HepG2 (cell line): Measurements from ENCODE around the gene TAS2R7. TPM values are rescaled to one million over a fixed set of nuclear protein-coding genes. Genes with fewer than 3 reads are reported as not detected.

Experiments
- ATAC-seq: fragments of 200-7000 bp; cut with Tn5 transposase; 3 replicates; pipeline ENCODE4 v1.9.1; 2020; ENCODE audit warnings: mild to moderate bottlenecking, moderate library complexity
- BruUV-seq: library from RNA; stranded (reverse); fragments of 400-500 nt; replicated peaks from 2 replicates; lab custom pipeline; 2021; lab: Mats Ljungman, UMichigan
- CTCF ChIA-PET: fragments of 300-600 bp; formaldehyde crosslinking; extraction: SDS; loops from one replicate; lab custom pipeline; 2021; ENCODE audit warnings: low total read pairs, inconsistent platforms, low intra/inter-chr PET ratio; lab: Yijun Ruan, JAX
- POLR2A ChIA-PET: fragments of 350-600 bp; sonication (Branson Sonifier 250); formaldehyde crosslinking; loops from one replicate; lab custom pipeline; 2020; ENCODE audit warnings: antibody characterized with exemption, inconsistent platforms; lab: Yijun Ruan, JAX
- DNase-seq: peaks from one replicate; pipeline ENCODE4 v3.0.0-alpha.2; 2015; ENCODE audit warnings: low spot score
- FAIRE-seq: peaks from 3 replicates; lab custom pipeline; 2011; peaks lifted over from hg19 to GRCh38; lab: Jason Lieb, UNC
- H2AFZ ChIP-seq: one replicate; pipeline ENCODE4 v1.6.1; 2011; ENCODE audit warnings: low read length, inconsistent platforms
- H3K27ac ChIP-seq: fragments of 300-600 bp; 3 replicates; pipeline ENCODE4 v1.8.0; 2011; ENCODE audit warnings: mixed run types, mild to moderate bottlenecking, mixed read lengths, low read length, inconsistent platforms; ENCODE audit not compliant: insufficient read depth; ENCODE audit errors: extremely low read length
- H3K27me3 ChIP-seq, 2 experiments: fragments of 200-600 bp in 1 of 2; 2 replicates in 1 of 2; 3 replicates in 1 of 2; pipeline versions ENCODE4 v1.6.0 to v1.8.0; 2011; ENCODE audit warnings: low read length in 2 of 2, mild to moderate bottlenecking in 2 of 2, moderate library complexity in 2 of 2, inconsistent platforms in 1 of 2; ENCODE audit not compliant: insufficient read depth in 2 of 2, control insufficient read depth in 1 of 2
- H3K36me3 ChIP-seq, 2 experiments: fragments of 200-600 bp in 1 of 2; replicated peaks in 1 of 2; 2 replicates in 1 of 2; 3 replicates in 1 of 2; pipeline versions ENCODE4 v1.5.1 to v1.8.0; 2011; ENCODE audit warnings: low read length in 2 of 2, inconsistent platforms in 1 of 2; ENCODE audit not compliant: insufficient read depth in 2 of 2, control insufficient read depth in 1 of 2
- H3K4me1 ChIP-seq: 2 replicates; pipeline ENCODE4 v1.5.1; 2012; ENCODE audit warnings: low read length, inconsistent platforms; ENCODE audit not compliant: insufficient read depth
- H3K4me2 ChIP-seq: 2 replicates; pipeline ENCODE4 v1.6.0; 2011; ENCODE audit warnings: low read depth, low read length, inconsistent platforms
- H3K4me3 ChIP-seq, 3 experiments: fragments of 200-600 bp in 1 of 3; sonication (generic), shearing (Covaris generic) in 1 of 3; replicated peaks in 1 of 3; 2 replicates each; pipeline ENCODE4 v1.5.1; 2011 to 2016; ENCODE audit warnings: low read length in 3 of 3, inconsistent platforms in 2 of 3, low read depth in 2 of 3, mild to moderate bottlenecking in 2 of 3, control low read depth in 1 of 3, mixed read lengths in 1 of 3; ENCODE audit not compliant: insufficient read depth in 1 of 3
- H3K79me2 ChIP-seq: one replicate; pipeline ENCODE4 v1.6.1; 2011; ENCODE audit warnings: low read length, inconsistent platforms; ENCODE audit not compliant: insufficient read depth
- H3K9ac ChIP-seq: 2 replicates; pipeline ENCODE4 v1.6.0; 2011; ENCODE audit warnings: mild to moderate bottlenecking, low read depth, low read length, inconsistent platforms; ENCODE audit not compliant: insufficient read depth
- H3K9me3 ChIP-seq: 2 replicates; pipeline ENCODE4 v1.5.1; 2012; ENCODE audit warnings: mild to moderate bottlenecking, low read length
- H4K20me1 ChIP-seq: 2 replicates; pipeline ENCODE4 v1.6.0; 2011; ENCODE audit warnings: inconsistent platforms, mild to moderate bottlenecking, low read length, moderate library complexity; ENCODE audit not compliant: insufficient read depth
- DMAP1 ChIP-seq: IDR thresholded peaks from 2 replicates; pipeline ENCODE4 v1.6.1; 2016
- KDM2A ChIP-seq: sonication (generic); formaldehyde crosslinking; IDR thresholded peaks from 2 replicates; pipeline ENCODE4 v1.4.0; 2020; ENCODE audit warnings: low read depth, missing genetic modification reagents, borderline replicate concordance
- KDM5A ChIP-seq: fragments of 200-600 bp; sonication (generic); IDR thresholded peaks from 2 replicates; pipeline ENCODE4 v1.7.0; 2018; ENCODE audit warnings: antibody characterized with exemption, mild to moderate bottlenecking, low read length, borderline replicate concordance
- MIER3 ChIP-seq: IDR thresholded peaks from 2 replicates; pipeline ENCODE4 v1.6.1; 2016; ENCODE audit warnings: missing compliant biosample characterization, borderline replicate concordance
- NCOA5 ChIP-seq: sonication (generic); formaldehyde crosslinking; IDR thresholded peaks from 2 replicates; pipeline ENCODE4 v1.4.0; 2020; ENCODE audit warnings: missing genetic modification reagents
- PHF21A ChIP-seq: sonication (generic); formaldehyde crosslinking; IDR thresholded peaks from 2 replicates; pipeline ENCODE4 v1.5.0; 2020; ENCODE audit warnings: mild to moderate bottlenecking, missing genetic modification reagents
- SATB2 ChIP-seq: sonication (generic); formaldehyde crosslinking; IDR thresholded peaks from 2 replicates; pipeline ENCODE4 v1.5.0; 2020; ENCODE audit warnings: missing genetic modification reagents
- YEATS2 ChIP-seq: sonication (generic); formaldehyde crosslinking; IDR thresholded peaks from 2 replicates; pipeline ENCODE4 v1.4.0; 2020; ENCODE audit warnings: missing genetic modification reagents, borderline replicate concordance
- ZNF572 ChIP-seq: sonication (generic); formaldehyde crosslinking; IDR thresholded peaks from 2 replicates; pipeline ENCODE4 v1.5.1; 2020; ENCODE audit warnings: mild to moderate bottlenecking, missing genetic modification reagents
- ZSCAN12 ChIP-seq: sonication (generic); formaldehyde crosslinking; IDR thresholded peaks from 2 replicates; pipeline ENCODE4 v1.9.0; 2021; ENCODE audit warnings: mild to moderate bottlenecking, missing genetic modification reagents
- WGBS: methylation state at CpG from one replicate; pipeline ENCODE4 v1.1.6; 2017; ENCODE audit warnings: low lambda C conversion rate; 5-methylcytosine and 5-hydroxymethylcytosine counted together
- in situ Hi-C: cut with HindIII; loops from 2 replicates; pipeline ENCODE4 v1.10.0; 2017; ENCODE audit warnings: low pct_unique_long_range_greater_than_20kb; ENCODE audit not compliant: extremely low pct_ligation_motif_present
- intact Hi-C: fragments of 100-400 bp; cut with micrococcal nuclease; formaldehyde crosslinking; loops from one replicate; pipeline ENCODE4 v1.10.0; 2022; ENCODE audit not compliant: unreplicated experiment
- polyA plus RNA-seq, 8 experiments: library from polyadenylated mRNA; depleted of rRNA in 3 of 8; stranded (reverse) in 7 of 8; unstranded in 1 of 8; fragments of >200 nt; fragmentation: Illumina TruSeq in 4 of 8; extraction: Trizol in 4 of 8; gene quantifications; 2 replicates each; pipeline versions ENCODE4 v1.2.1 to v1.2.3, GENCODE V29; 2011 to 2016; ENCODE audit warnings: low read depth in 4 of 8, missing spikeins in 1 of 8, mixed read lengths in 1 of 8; ENCODE audit not compliant: insufficient read depth in 1 of 8
- total RNA-seq, 5 experiments: library from RNA; depleted of rRNA; stranded (reverse); fragments of >200 nt; fragmentation: Illumina TruSeq; extraction: Trizol; gene quantifications; 2 replicates each; pipeline ENCODE4 v1.2.3, GENCODE V29; 2016; ENCODE audit warnings: low read depth in 1 of 5
- TF ChIP-seq, protein P1 (sequence below): sonication (generic); formaldehyde crosslinking; IDR thresholded peaks from 2 replicates; pipeline ENCODE4 v1.5.0; 2020; ENCODE audit warnings: missing genetic modification reagents
- TF ChIP-seq, protein P2 (sequence below): sonication (generic); formaldehyde crosslinking; IDR thresholded peaks from 2 replicates; pipeline ENCODE4 v1.5.0; 2020; ENCODE audit warnings: mild to moderate bottlenecking, missing genetic modification reagents
- TF ChIP-seq, protein P3 (sequence below): sonication (generic); formaldehyde crosslinking; IDR thresholded peaks from 2 replicates; pipeline ENCODE4 v1.4.0; 2020; ENCODE audit warnings: missing genetic modification reagents, borderline replicate concordance

Gene TAS2R7
- total and polyA plus RNA-seq, 2 of the 13 experiments (the other 11 are each of a cell fraction or from before 2014, with no cell fraction given): not detected

DNA sequence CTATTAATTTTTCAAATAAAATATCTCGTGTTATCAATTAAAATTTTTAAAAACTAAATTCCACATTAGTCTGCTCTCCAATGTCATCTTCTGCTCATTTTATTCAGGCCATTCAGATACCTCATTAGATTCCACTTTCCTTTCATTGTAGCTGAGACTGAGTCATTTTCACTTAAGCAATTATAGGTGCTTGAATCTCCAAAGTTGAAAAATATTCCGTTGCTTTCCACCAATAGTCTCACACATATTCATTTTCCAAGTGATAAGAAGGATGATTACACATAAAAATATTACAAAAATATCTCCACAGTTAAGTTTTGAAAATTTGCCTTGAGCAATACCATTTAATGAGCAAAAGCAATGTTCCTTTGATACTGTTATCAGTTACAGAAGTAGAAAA, 42.8 kb downstream of the TAS2R7 start:
- no peak for TF ChIP-seq DMAP1 (CRISPR knock-in tag)
- no peak for TF ChIP-seq YEATS2 (CRISPR knock-in tag)
- TF ChIP-seq, protein P1, sequence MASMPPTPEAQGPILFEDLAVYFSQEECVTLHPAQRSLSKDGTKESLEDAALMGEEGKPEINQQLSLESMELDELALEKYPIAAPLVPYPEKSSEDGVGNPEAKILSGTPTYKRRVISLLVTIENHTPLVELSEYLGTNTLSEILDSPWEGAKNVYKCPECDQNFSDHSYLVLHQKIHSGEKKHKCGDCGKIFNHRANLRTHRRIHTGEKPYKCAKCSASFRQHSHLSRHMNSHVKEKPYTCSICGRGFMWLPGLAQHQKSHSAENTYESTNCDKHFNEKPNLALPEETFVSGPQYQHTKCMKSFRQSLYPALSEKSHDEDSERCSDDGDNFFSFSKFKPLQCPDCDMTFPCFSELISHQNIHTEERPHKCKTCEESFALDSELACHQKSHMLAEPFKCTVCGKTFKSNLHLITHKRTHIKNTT: no peak
- ATAC-seq (no peak), FAIRE-seq (no peak), DNase-seq (no peak)
- peaks cover 16% of the 10 kb centered on the region for H3K9me3 ChIP-seq
- intact Hi-C loops: no loop called here
- ChIA-PET POLR2A (no interaction called here), CTCF (no interaction called here)
- in situ Hi-C loops: no loop called here
- BruUV-seq: no TSS peak
- no peaks in the 10 kb centered on the region for H3K4me1 ChIP-seq
- no peaks in the 10 kb centered on the region for H4K20me1 ChIP-seq
- no peak overlapping the region for H3K27ac ChIP-seq
- H3K9ac ChIP-seq: no peak overlapping the region
- H3K79me2 ChIP-seq: no peaks in the 10 kb centered on the region
- no peaks in the 10 kb centered on the region for H3K27me3 ChIP-seq
- H3K36me3 ChIP-seq: no peaks in the 10 kb centered on the region
- 1% methylated on average over 2 of the region's 2 CpGs for WGBS
- no peak overlapping the region for H3K4me2 ChIP-seq
- H3K4me3 ChIP-seq: no peak overlapping the region
- no peak overlapping the region for H2AFZ ChIP-seq

DNA sequence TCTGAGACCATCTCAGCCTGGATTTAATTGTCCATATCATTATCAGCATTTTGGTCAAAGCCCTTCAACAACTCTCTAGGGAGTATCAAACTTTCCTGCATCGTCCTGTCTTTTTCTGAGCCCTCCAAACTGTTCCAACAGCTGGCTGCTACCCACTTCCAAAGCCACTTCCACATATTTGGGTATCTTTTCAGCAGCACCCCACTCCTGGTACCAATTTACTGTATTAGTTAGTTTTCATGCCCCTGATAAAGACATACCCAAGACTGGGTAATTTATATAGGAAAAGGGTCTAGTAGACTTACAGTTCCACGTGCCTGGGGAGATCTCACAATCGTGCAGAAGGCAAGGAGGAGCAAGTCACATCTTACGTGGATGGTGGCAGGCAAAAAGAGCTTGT, 46.2 kb downstream of the TAS2R7 start:
- POLR2A ChIA-PET: no interaction called here
- no TSS peak for BruUV-seq
- DNase-seq: no peak
- no peaks in the 10 kb centered on the region for H4K20me1 ChIP-seq
- no peak for ATAC-seq
- intact Hi-C loops (no loop called here), in situ Hi-C loops (no loop called here)
- no peaks in the 10 kb centered on the region for H3K27me3 ChIP-seq
- no peak overlapping the region for H3K4me3 ChIP-seq
- no peak overlapping the region for H3K27ac ChIP-seq
- CTCF ChIA-PET: no interaction called here
- no peak overlapping the region for H2AFZ ChIP-seq
- H3K4me2 ChIP-seq: no peak overlapping the region
- H3K79me2 ChIP-seq: no peaks in the 10 kb centered on the region
- FAIRE-seq: no peak
- H3K4me1 ChIP-seq: no peaks in the 10 kb centered on the region
- peaks cover 16% of the 10 kb centered on the region for H3K9me3 ChIP-seq
- no peaks in the 10 kb centered on the region for H3K36me3 ChIP-seq
- 16% methylated on average over 4 of the region's 4 CpGs for WGBS
- no peak overlapping the region for H3K9ac ChIP-seq
- TF ChIP-seq NCOA5 (CRISPR knock-in tag) (no peak), ZSCAN12 (CRISPR knock-in tag) (no peak), SATB2 (CRISPR knock-in tag) (no peak), PHF21A (no peak), KDM5A (no peak), ZNF572 (CRISPR knock-in tag) (no peak), KDM2A (CRISPR knock-in tag) (no peak), MIER3 (CRISPR knock-in tag) (no peak)
- TF ChIP-seq, protein P2, sequence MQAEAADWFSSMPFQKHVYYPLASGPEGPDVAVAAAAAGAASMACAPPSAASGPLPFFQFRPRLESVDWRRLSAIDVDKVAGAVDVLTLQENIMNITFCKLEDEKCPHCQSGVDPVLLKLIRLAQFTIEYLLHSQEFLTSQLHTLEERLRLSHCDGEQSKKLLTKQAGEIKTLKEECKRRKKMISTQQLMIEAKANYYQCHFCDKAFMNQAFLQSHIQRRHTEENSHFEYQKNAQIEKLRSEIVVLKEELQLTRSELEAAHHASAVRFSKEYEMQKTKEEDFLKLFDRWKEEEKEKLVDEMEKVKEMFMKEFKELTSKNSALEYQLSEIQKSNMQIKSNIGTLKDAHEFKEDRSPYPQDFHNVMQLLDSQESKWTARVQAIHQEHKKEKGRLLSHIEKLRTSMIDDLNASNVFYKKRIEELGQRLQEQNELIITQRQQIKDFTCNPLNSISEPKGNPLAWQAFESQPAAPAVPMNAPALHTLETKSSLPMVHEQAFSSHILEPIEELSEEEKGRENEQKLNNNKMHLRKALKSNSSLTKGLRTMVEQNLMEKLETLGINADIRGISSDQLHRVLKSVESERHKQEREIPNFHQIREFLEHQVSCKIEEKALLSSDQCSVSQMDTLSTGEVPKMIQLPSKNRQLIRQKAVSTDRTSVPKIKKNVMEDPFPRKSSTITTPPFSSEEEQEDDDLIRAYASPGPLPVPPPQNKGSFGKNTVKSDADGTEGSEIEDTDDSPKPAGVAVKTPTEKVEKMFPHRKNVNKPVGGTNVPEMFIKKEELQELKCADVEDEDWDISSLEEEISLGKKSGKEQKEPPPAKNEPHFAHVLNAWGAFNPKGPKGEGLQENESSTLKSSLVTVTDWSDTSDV (CRISPR knock-in tag): no peak
- TF ChIP-seq, protein P3, sequence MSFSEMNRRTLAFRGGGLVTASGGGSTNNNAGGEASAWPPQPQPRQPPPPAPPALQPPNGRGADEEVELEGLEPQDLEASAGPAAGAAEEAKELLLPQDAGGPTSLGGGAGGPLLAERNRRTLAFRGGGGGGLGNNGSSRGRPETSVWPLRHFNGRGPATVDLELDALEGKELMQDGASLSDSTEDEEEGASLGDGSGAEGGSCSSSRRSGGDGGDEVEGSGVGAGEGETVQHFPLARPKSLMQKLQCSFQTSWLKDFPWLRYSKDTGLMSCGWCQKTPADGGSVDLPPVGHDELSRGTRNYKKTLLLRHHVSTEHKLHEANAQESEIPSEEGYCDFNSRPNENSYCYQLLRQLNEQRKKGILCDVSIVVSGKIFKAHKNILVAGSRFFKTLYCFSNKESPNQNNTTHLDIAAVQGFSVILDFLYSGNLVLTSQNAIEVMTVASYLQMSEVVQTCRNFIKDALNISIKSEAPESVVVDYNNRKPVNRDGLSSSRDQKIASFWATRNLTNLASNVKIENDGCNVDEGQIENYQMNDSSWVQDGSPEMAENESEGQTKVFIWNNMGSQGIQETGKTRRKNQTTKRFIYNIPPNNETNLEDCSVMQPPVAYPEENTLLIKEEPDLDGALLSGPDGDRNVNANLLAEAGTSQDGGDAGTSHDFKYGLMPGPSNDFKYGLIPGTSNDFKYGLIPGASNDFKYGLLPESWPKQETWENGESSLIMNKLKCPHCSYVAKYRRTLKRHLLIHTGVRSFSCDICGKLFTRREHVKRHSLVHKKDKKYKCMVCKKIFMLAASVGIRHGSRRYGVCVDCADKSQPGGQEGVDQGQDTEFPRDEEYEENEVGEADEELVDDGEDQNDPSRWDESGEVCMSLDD (CRISPR knock-in tag): no peak
